H1 (cell line): ENCODE results near the gene SNORC.
A peak's percentile ranks its signal among the peaks of the same experiment; 100 is the strongest.

ENCODE experiments used
- CBX5 ChIP-seq: fragments of 300-800, 300-1000 bp; sonication (generic); IDR thresholded peaks from 2 replicates; pipeline ENCODE4 v1.7.1; 2016; ENCODE audit warnings: antibody characterized with exemption, low read length, low read depth
- CTCF ChIP-seq, 3 experiments: IDR thresholded peaks; 1 replicate in 2 of 3; 2 replicates in 1 of 3; pipeline versions ENCODE4 v1.5.1 to v1.6.1; 2011; ENCODE audit warnings: low read length in 3 of 3, mild to moderate bottlenecking in 3 of 3, inconsistent platforms in 2 of 3, low read depth in 1 of 3, moderate library complexity in 1 of 3; ENCODE audit not compliant: insufficient read depth in 1 of 3; ENCODE audit errors: control extremely low read depth in 1 of 3
- SIRT6 ChIP-seq: IDR thresholded peaks from one replicate; pipeline ENCODE4 v1.7.1; 2012; ENCODE audit warnings: low read length, inconsistent platforms
- YY1 ChIP-seq: IDR thresholded peaks from 2 replicates; pipeline ENCODE4 v1.6.1; 2011; ENCODE audit warnings: low read depth, mild to moderate bottlenecking, low read length
- ZNF274 ChIP-seq: IDR thresholded peaks from 2 replicates; pipeline ENCODE4 v1.7.0; 2012; ENCODE audit warnings: low read length, borderline replicate concordance; ENCODE audit errors: extremely low read depth

GRCh38 chr2:232924433-232924832 lies 54.4 kb downstream of the SNORC start:
- TF ChIP-seq ZNF274 = no peak
- TF ChIP-seq CBX5 = no peak
- TF ChIP-seq YY1 = 0 out of 2 replicates have a peak, but pooled peaks have one; percentile 45
- TF ChIP-seq SIRT6 = no peak
- no peak for TF ChIP-seq CTCF (IDR thresholded peaks at IDR 0.05; ENCODE audit: control extremely low read depth in 1 of 3, insufficient read depth in 1 of 3, low read depth in 1 of 3, low read length in 3 of 3)
